Measurements from ENCODE around the gene CLASRP. TPM values are rescaled to one million over a fixed set of nuclear protein-coding genes. Genes with fewer than 3 reads are reported as not detected.

The CLASRP gene
- polyA plus RNA-seq, 2 of the 4 experiments (the other 2 are of a cell fraction) = 39.0 to 86.4 TPM

- CTCF ChIA-PET = interaction anchor here (0.6 kb wide), 1 partner anchor 357 kb away, joined by 3 read pairs; no protein-coding TSS in a partner anchor
- POLR2A ChIA-PET = no interaction called here
- no peak overlapping the region for H3K4me2 ChIP-seq
- no peak for DNase-seq (ENCODE audit: low read depth in 1 of 2, low spot score in 1 of 2)
- no peaks in the 10 kb centered on the region for H3K4me1 ChIP-seq
- TF ChIP-seq REST (IDR thresholded peaks at IDR 0.05) (no peak), BCL3 (IDR thresholded peaks at IDR 0.05) (no peak), RARB (CRISPR knock-in tag; IDR thresholded peaks at IDR 0.05) (no peak), HOXB13 (CRISPR knock-in tag; IDR thresholded peaks at IDR 0.05; ENCODE audit: low read depth) (no peak), ZSCAN20 (CRISPR knock-in tag; IDR thresholded peaks at IDR 0.05) (no peak), POLR2A (IDR thresholded peaks at IDR 0.05; ENCODE audit: low read length) (no peak), USF2 (IDR thresholded peaks at IDR 0.05) (no peak), ATOH8 (CRISPR knock-in tag; IDR thresholded peaks at IDR 0.05; ENCODE audit: low read depth) (no peak), RAD21 (conservative IDR thresholded peaks at IDR 0.05 in 1 of 2, IDR thresholded peaks at IDR 0.05 in 1 of 2) (no peak), POLR2AphosphoS2 (conservative IDR thresholded peaks at IDR 0.05; ENCODE audit: low read length) (no peak), ZFP36 (IDR thresholded peaks at IDR 0.05; ENCODE audit: borderline replicate concordance, partially characterized antibody) (no peak), HDAC2 (IDR thresholded peaks at IDR 0.05) (no peak), SMC3 (IDR thresholded peaks at IDR 0.05) (no peak), E2F6 (IDR thresholded peaks at IDR 0.05; ENCODE audit: borderline replicate concordance, low read depth) (no peak), CBX8 (IDR thresholded peaks at IDR 0.05) (no peak), MYC (IDR thresholded peaks at IDR 0.05; ENCODE audit: borderline replicate concordance, low read length) (no peak), BHLHE40 (IDR thresholded peaks at IDR 0.05; ENCODE audit: low read depth, low read length) (no peak), HMGXB4 (CRISPR knock-in tag; IDR thresholded peaks at IDR 0.05; ENCODE audit: borderline replicate concordance) (no peak), EHF (CRISPR knock-in tag; IDR thresholded peaks at IDR 0.05) (no peak), ZNF302 (CRISPR knock-in tag; IDR thresholded peaks at IDR 0.05) (no peak)
- H3K4me3 ChIP-seq = no peak overlapping the region
- H3K27ac ChIP-seq = no peak overlapping the region
- peak; percentile 28 for FAIRE-seq
- WGBS (ENCODE audit: missing lambda C conversion rate) = 84% methylated on average over 6 of the region's 6 CpGs
- no peak for ATAC-seq
- H3K9me3 ChIP-seq = peaks cover 3% of the 10 kb centered on the region; the same call in 1 of the 3 replicates
Observed at GRCh38 chr19:45030825-45031224, 8.0 kb upstream of the CLASRP start.

Measured in A549 (cell line).